GM18499 (cell line): ENCODE measurements around the gene TNIP1.

Experiments
- ATAC-seq: cut with Tn5 transposase; IDR thresholded peaks from one replicate; pipeline ENCODE4 v1.9.1; 2021; ENCODE audit warnings: moderate number of reproducible peaks; ENCODE audit not compliant: insufficient read depth, unreplicated experiment

The TNIP1 gene

DNA sequence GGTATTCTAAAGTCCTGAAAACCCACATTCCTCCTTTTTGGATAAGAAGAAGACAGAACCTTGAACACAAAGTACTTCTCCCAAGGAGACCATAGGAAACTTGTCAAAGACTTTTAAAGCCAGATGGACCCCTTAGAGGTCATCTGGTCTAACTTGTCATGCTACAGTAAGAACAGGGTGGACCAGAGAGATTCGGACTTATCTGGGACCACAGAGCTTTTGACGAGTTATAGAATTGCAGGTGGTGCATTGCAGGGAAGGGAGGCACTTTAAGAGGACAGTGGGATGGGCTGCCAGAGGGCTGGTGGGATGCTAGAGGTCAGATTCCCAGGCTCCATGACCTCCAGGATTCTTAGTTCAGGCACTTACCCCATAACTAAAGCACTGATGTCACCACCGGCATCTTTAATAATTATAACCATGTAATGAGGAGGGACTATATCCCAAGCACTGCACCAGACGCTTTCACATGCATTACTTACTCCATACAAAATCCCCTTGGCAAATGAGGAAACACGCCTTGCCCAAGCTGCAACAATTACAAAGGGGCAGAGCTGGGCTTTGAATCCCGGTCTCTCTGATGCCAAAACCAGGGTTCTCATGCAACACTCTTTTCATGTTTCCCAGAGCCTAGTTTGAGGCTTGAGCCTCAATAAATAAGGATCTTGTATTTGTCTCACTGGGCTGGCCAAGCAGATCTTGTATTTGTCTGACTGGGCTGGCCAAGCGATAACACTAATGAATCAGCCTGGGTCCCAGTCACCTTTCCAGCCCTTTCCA is 73.2 kb downstream of the TNIP1 start:
- no peak for ATAC-seq

DNA sequence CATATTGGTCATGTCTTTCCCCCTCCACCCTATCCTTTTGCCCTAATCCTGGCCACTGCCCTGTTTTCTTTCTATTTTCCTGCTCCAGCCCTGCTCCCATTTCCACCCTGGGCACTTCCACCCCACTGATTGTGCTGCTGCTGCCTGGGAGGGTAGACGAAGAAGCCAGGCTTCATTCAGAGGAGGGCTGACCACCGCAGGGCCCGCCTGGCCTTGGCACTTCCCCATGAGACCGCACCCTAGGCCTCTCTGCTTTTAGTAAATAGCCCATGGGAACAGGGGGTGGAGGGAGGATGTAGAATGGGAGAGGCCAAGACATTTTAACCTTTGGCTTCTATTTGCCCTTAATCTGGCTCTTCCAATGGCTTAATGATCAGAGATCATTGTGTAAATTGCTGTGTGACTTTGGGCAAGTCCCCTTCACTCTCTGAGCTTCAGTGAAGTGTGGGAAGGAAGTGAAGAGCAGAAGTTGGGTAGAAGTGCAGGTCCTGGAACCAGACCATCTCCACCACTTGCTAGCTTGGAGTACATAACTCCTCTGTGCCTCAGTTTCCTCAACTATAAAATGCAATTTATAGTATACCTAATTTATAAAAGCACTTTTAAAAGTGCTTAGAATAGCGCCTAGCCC is 74.0 kb downstream of the TNIP1 start:
- ATAC-seq: no peak

DNA sequence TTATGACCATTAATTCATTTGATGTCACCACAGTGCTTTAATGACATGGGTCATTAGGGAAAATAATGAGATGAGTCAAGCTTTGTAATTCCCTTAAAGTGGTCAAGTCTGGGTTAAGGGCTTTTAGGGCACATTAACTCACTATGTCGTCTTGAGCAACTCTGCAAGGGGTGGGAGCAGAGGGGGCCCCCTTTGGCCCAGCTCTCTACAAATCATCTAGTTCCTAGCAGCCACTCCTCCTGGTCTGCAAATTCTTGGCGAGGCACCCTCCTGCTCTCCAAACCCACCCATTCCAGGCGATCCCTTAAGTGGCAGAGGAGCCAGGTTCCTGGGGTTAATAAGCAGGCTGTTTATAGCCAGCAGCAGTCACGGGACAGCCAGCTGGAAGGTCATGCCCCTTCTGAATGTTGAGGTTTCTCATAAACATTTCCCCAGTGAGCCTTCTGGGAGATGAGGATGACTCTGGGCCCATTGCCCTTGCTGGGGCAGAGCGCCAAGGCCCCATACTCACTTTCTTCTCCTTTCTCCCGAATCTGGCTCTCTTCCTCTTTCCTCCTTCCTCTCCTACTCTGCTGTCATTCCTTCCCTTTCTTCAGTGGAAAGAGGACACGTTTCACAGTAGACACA is 74.8 kb downstream of the TNIP1 start:
- no peak for ATAC-seq

DNA sequence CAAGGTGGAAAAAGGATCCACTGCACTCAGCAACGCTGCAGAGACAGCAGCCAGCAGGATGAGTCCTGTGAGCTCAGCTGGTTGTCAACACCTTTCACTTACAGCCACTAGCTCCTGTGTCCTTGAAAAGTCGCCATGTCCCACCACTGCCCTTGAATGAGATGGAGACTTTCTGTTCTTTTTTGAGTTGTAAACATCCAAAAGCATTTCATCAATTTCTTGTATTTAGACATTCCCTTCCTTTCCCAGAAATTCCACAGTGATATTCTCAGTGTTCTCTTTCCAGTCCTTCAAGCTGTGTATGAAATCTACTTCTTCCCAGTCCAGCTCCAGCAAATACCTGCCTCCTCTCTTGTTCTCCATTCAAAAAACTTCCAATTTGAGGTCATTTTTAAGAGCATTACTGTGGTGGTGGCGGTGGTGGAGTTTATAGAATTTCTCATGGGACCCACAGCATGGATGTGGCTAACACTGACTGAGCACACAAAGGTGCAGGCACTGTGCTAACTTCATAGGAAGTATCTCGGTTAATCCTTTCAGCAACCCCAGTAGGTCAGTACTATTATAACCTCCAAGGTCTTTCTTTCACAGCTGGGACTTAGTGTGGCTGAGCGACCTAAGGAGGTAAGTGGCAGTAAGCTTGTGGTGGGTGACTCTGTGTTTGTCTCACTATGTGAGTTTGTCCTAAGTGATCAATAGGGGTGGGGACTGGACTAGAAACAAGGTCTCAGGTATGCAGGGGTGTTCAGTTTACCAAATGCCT is 75.5 kb downstream of the TNIP1 start:
- ATAC-seq: no peak

DNA sequence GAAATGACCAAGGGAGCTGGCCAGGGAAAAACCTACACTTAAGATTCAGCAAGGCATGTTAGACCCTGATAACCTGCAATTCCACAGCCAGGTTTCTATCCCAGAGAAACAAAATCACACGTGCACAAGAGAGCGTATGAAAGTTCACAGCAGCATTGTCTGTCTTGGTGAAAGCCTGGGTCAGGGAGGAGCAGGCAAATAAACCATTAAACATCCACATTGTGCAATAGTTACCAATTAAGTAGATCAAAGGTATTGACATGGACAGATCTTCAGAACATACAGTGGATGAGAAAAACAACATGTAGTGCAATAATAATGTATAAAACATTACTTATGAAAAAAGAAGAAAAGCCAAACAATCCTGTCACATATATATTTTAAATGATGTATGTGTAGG is 76.3 kb downstream of the TNIP1 start:
- ATAC-seq: no peak

DNA sequence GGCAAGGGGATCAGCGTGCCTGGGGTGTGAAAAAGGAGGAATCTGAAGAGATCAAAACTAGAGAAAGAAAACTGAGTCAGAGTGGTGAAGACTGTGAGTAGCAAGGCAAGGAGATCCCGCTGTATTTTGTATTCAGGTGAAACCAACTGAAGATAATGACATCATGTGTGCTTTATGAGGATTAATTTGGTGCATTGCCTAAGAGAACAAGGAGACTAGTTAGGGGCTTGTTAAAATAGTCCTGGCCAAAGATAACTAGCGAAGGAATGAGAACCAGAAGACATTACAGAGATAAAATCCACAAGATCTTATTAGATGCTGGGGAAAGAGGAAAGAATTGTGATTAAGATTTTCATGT is 77.4 kb downstream of the TNIP1 start:
- ATAC-seq: no peak

DNA sequence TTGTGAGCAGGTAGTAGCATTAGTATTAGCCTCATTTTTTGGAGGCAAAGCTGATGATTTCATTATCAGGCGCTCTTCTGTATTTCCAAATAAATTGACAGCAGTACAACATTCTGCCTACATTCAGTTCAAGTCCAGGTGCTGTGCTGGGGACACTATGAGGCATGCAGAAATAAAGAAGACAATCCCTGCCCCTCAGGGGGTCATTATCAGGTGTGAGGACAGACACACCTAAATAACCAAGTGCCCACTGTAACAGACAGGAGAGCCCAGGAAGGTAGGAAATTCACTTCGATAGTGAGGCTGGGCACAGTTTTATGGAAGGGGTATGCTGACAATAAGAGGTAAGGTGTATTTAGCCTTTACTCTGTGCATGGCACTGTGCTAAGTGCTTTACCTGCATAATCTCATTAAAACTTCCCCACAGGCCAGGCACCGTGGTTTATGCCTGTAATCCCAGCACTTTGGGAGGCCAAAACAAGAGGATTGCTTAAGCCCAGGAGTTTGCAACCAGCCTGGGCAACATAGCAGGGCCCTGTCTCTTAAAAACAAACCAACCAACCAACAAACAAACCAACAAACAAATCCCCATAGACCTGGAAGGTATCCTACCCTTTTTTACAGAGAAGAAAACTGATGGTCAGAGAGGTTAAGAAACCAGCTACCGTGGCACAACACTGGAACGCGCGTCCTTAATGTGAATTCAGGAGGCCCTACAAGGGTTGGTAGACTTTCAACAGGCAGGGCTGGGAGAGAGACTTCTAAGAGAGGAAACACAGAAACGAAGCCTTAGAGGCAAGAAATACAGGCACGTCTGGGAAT is 77.9 kb downstream of the TNIP1 start:
- ATAC-seq: no peak

DNA sequence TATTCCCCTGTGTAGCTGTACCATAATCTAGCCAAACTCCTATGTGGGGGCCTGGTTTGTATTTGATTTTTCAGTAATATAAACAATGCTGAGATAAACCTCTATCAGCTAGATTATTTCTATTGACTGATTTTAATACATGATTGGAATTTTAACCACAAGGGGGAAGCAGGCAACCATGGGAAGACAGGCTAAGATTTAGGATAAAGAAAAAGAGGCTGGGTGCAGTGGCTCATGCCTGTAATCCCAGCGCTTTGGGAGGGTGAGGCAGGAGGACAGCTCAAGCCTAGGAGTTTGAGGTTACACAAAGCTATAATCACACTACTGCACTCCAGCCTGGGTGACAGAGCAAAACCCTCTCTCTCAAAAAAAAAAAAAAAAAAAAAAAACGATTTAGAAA is 78.6 kb downstream of the TNIP1 start:
- no peak for ATAC-seq

DNA sequence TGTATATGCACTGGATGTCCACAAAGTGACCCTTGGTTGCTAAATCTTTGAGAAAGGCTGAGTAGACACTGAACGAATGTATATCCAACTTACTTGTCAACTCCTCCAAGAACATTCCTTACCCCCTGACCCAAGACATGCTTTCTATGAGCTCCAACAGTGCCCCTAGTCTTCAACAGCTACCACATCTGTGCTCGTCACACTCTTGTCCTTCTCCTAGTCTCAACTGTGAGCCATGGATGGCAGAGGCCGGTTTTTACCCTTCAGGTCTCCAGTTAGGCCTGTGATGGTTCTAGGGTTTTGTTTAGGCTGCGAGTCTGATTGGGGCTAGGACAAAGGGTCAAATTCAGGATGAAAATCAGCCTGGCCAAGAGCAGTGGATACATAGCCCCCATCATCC is 79.4 kb downstream of the TNIP1 start:
- ATAC-seq: no peak

DNA sequence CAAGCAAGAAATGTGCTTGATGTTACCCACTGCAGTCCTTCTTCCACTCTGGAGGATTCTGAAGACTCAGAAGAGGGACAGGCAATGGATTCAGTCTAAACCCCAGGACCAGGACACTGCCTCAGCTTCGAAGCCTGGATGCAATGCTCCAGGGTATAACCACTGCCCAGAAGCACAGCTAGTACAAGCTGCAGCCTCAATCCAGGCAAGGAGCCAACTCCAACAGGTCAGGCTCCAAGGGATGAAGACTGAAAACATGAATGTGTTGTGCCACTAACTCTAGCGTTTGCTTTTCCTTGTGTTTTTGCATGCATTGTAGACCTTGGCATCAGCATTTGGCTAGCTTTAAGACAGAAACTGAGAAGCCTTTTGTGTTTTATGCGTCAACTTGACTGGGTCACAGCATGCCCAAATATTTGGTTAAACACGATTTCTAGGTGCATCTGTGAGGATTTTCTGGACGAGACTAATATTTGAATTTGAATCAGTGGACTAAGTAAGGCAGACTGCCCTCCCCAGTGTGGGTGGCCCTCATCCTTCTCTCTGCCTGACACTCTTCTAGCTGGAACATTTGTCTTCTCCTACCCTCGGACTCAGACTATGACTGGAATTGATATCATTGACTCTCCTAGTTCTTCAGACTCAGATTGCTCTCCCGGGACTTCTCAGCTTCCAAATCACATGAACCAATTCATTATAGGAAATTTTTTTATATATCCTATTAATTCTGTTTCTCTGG is 81.0 kb downstream of the TNIP1 start:
- no peak for ATAC-seq

DNA sequence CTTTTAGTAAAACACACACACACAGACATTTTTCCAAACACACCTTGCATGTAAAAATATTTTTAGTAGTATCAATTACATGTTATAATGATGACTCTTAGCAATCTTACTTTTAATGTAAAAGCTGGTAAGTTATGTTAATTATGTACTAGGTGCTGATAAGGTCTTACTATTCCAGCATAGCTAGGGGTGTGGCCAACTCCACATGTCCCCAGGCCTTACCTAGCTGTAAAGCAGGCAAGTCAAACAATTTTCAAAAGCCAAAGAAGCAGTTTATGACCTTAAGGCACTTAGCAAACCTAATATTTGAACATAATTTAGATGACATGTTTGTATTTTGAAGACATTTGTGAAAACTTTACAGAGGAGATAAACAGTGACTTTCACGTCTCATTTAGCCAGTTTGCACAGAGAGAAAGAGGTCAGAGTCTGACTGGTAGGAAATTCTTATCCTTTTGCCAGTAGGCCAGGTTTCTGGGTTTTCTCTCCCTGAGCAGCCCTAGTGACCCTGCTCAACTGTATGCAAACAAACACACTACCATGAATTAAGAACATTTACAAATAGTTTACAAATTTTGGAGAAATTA is 86.9 kb downstream of the TNIP1 start:
- no peak for ATAC-seq

DNA sequence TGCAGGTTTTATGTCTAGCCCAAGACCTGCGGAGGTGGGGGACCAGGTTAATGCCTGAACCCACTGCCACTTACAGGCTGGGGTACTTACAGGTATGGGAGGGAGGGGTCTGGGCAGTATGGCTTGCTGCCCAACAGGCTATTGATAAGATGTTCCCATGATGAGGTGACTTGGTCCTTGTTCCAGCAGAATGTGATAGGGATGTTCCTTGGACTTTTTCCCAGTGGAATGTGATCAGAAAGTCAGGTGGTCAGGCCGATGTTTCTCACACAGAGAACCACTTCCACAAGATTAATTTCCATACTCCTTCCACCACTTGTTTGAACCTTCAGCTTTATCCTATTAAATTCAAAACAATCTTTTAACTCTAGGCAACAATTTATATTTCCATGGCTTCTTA is 87.4 kb downstream of the TNIP1 start:
- ATAC-seq: no peak

DNA sequence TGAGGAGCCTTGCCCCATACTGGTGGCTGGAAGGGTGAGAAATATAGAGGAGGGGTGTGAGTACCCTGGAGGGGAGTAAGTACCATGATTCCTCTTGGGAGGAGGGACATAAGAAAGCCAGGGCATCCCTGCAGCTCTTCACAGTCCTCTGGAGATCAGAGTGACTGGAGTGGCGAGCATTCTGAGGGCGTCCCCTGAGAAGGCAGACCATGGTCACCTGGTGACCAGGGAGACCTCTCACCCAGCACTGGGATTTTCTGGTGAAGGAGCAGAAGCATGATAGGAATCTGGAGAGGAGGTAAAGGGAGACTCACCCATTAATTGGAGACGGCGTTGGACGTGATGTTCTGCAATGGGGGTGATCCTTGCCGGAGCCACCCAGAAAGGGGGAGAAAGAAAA is 88.1 kb downstream of the TNIP1 start:
- no peak for ATAC-seq

DNA sequence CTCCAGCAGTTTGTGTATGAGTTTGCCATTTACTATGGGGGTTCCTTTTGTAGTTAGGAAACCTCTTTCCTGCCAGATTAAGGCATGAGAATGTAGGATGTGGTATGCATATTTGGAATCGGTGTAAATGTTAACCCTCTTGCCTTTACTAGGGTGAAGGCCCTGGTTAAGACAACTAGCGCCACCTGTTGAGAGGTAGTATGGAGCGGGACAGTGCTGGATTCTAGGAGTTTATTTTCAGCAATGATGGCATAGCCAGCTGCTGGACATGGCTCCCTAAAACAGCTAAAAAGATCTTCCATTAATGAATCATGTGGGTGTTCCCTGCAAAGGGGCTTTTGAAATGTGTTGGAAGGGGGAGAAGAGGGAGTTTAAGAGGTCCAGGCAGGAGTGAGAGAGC is 91.1 kb downstream of the TNIP1 start:
- ATAC-seq: no peak

DNA sequence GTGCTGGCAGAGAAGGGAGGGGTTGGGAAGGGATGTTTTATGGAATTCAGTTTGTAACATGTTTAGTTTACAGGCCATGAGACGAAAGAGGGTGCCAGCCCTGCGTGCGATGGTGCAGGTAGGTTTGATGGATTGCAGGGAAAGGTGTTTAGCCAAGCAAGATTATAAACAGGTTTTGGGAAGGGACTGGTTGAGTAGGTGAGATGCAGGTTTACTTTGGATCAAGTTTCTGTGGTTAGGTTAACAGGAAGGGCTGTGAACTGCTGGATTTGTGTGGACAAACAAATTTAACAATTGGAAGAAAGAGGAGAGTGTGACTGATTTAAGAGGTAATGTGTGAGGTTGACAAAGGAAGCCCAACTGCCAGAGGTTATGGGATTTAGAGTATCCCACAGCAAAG is 93.1 kb downstream of the TNIP1 start:
- ATAC-seq: no peak
